ENCODE data around the gene LTB4R2. TPM values are rescaled to one million over a fixed set of nuclear protein-coding genes. Genes with fewer than 3 reads are reported as not detected.

The LTB4R2 gene
- total RNA-seq, 1 experiment from 2014 or later, result 12.9 TPM

DNA sequence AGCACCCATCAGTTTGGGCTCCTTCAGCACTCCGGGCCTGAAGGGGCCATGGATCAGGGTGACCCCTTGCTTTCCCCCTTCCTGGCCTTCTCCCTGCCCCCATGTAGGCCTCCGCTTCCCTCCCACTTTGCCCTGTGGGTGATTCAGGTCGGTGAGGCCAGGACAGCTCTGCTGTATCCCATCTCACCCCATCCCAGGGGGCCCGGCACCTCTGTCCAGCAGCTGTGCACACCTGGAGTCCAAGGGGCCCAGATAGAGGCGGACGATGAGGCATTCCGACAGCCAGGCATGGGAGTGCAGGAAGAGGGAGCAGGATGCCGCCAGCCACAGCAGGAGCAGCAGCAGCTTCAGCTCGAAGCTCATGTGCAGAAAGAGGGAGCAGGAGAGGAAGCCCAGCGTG, 12.7 kb downstream of the LTB4R2 start:
- CTCF ChIA-PET, result interaction anchor here (0.6 to 3.9 kb wide), 4 partner anchors 10 to 109 kb away, joined by 3 to 22 read pairs (median 19); partner anchors contain the start of gene CIDEB
- no peak for DNase-seq (ENCODE audit: low spot score)
- Mint-ChIP-seq H3K9me3 (no peaks in the 10 kb centered on the region), H3K27me3 (ENCODE audit: low read depth) (peaks cover 78% of the 10 kb centered on the region), H3K4me1 (no peaks in the 10 kb centered on the region; the same call in 1 of the 2 replicates), H3K36me3 (no peaks in the 10 kb centered on the region), H3K27ac (no peak overlapping the region), H3K4me3 (no peak overlapping the region)
- POLR2A ChIA-PET, result no interaction called here
- TF ChIP-seq PRRX2 (CRISPR knock-in tag; IDR thresholded peaks at IDR 0.05) (no peak), NR1H2 (CRISPR knock-in tag; IDR thresholded peaks at IDR 0.05) (no peak), ZNF416 (CRISPR knock-in tag; IDR thresholded peaks at IDR 0.05) (no peak), OVOL2 (CRISPR knock-in tag; IDR thresholded peaks at IDR 0.05; ENCODE audit: borderline replicate concordance) (no peak), JAZF1 (CRISPR knock-in tag; IDR thresholded peaks at IDR 0.05) (no peak)
- TF ChIP-seq, protein P1, sequence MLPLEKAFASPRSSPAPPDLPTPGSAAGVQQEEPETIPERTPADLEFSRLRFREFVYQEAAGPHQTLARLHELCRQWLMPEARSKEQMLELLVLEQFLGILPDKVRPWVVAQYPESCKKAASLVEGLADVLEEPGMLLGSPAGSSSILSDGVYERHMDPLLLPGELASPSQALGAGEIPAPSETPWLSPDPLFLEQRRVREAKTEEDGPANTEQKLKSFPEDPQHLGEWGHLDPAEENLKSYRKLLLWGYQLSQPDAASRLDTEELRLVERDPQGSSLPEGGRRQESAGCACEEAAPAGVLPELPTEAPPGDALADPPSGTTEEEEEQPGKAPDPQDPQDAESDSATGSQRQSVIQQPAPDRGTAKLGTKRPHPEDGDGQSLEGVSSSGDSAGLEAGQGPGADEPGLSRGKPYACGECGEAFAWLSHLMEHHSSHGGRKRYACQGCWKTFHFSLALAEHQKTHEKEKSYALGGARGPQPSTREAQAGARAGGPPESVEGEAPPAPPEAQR (CRISPR knock-in tag; IDR thresholded peaks at IDR 0.05), result no peak
- TF ChIP-seq, protein P2, sequence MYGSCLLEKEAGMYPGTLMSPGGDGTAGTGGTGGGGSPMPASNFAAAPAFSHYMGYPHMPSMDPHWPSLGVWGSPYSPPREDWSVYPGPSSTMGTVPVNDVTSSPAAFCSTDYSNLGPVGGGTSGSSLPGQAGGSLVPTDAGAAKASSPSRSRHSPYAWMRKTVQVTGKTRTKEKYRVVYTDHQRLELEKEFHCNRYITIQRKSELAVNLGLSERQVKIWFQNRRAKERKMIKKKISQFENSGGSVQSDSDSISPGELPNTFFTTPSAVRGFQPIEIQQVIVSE (CRISPR knock-in tag; IDR thresholded peaks at IDR 0.05; ENCODE audit: borderline replicate concordance), result no peak
- TF ChIP-seq, protein P3, sequence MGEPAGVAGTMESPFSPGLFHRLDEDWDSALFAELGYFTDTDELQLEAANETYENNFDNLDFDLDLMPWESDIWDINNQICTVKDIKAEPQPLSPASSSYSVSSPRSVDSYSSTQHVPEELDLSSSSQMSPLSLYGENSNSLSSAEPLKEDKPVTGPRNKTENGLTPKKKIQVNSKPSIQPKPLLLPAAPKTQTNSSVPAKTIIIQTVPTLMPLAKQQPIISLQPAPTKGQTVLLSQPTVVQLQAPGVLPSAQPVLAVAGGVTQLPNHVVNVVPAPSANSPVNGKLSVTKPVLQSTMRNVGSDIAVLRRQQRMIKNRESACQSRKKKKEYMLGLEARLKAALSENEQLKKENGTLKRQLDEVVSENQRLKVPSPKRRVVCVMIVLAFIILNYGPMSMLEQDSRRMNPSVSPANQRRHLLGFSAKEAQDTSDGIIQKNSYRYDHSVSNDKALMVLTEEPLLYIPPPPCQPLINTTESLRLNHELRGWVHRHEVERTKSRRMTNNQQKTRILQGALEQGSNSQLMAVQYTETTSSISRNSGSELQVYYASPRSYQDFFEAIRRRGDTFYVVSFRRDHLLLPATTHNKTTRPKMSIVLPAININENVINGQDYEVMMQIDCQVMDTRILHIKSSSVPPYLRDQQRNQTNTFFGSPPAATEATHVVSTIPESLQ (CRISPR knock-in tag; IDR thresholded peaks at IDR 0.05), result no peak
- TF ChIP-seq, protein P4, sequence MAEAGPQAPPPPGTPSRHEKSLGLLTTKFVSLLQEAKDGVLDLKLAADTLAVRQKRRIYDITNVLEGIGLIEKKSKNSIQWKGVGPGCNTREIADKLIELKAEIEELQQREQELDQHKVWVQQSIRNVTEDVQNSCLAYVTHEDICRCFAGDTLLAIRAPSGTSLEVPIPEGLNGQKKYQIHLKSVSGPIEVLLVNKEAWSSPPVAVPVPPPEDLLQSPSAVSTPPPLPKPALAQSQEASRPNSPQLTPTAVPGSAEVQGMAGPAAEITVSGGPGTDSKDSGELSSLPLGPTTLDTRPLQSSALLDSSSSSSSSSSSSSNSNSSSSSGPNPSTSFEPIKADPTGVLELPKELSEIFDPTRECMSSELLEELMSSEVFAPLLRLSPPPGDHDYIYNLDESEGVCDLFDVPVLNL (CRISPR knock-in tag; IDR thresholded peaks at IDR 0.05; ENCODE audit: borderline replicate concordance, low read depth), result no peak
- TF ChIP-seq, protein P5, sequence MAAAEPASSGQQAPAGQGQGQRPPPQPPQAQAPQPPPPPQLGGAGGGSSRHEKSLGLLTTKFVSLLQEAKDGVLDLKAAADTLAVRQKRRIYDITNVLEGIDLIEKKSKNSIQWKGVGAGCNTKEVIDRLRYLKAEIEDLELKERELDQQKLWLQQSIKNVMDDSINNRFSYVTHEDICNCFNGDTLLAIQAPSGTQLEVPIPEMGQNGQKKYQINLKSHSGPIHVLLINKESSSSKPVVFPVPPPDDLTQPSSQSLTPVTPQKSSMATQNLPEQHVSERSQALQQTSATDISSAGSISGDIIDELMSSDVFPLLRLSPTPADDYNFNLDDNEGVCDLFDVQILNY (CRISPR knock-in tag; IDR thresholded peaks at IDR 0.05), result no peak
- TF ChIP-seq, protein P6, sequence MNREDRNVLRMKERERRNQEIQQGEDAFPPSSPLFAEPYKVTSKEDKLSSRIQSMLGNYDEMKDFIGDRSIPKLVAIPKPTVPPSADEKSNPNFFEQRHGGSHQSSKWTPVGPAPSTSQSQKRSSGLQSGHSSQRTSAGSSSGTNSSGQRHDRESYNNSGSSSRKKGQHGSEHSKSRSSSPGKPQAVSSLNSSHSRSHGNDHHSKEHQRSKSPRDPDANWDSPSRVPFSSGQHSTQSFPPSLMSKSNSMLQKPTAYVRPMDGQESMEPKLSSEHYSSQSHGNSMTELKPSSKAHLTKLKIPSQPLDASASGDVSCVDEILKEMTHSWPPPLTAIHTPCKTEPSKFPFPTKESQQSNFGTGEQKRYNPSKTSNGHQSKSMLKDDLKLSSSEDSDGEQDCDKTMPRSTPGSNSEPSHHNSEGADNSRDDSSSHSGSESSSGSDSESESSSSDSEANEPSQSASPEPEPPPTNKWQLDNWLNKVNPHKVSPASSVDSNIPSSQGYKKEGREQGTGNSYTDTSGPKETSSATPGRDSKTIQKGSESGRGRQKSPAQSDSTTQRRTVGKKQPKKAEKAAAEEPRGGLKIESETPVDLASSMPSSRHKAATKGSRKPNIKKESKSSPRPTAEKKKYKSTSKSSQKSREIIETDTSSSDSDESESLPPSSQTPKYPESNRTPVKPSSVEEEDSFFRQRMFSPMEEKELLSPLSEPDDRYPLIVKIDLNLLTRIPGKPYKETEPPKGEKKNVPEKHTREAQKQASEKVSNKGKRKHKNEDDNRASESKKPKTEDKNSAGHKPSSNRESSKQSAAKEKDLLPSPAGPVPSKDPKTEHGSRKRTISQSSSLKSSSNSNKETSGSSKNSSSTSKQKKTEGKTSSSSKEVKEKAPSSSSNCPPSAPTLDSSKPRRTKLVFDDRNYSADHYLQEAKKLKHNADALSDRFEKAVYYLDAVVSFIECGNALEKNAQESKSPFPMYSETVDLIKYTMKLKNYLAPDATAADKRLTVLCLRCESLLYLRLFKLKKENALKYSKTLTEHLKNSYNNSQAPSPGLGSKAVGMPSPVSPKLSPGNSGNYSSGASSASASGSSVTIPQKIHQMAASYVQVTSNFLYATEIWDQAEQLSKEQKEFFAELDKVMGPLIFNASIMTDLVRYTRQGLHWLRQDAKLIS (CRISPR knock-in tag; IDR thresholded peaks at IDR 0.05; ENCODE audit: borderline replicate concordance), result no peak
- no peak for ATAC-seq

DNA sequence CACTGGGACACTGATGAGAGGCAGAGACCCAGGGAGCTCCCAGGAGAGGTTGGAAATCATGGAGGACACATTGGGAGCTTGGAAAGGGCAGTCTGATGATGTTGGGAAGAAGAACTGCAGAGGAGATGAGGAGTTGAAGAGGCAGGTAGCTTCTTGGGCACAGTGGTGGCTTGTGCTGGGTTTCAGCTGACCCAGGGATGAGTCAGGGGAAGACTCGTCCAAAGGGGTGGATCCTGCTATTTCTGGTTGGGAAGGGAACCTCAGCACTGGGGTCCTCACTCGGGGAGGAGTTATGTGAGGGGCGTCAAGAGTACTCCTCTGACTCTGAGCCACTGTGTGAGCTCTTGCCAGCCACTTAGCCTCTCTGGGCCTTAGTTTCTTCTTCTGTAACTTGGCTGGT, 13.4 kb downstream of the LTB4R2 start:
- Mint-ChIP-seq H3K4me3 (no peak overlapping the region), H3K36me3 (no peaks in the 10 kb centered on the region), H3K27ac (no peak overlapping the region), H3K4me1 (no peaks in the 10 kb centered on the region; the same call in 1 of the 2 replicates), H3K27me3 (ENCODE audit: low read depth) (peaks cover 73% of the 10 kb centered on the region), H3K9me3 (no peaks in the 10 kb centered on the region)
- DNase-seq (ENCODE audit: low spot score), result no peak
- ATAC-seq, result no peak
- ChIA-PET CTCF (interaction anchor here (0.9 to 3.9 kb wide), 5 partner anchors 10 to 114 kb away, joined by 3 to 22 read pairs (median 18); partner anchors contain the start of gene CIDEB), POLR2A (no interaction called here)
- no peak for TF ChIP-seq SOX15 (CRISPR knock-in tag; IDR thresholded peaks at IDR 0.05)
- no peak for TF ChIP-seq SMAD4 (CRISPR knock-in tag; IDR thresholded peaks at IDR 0.05)
- TF ChIP-seq, protein P2 (CRISPR knock-in tag; IDR thresholded peaks at IDR 0.05; ENCODE audit: borderline replicate concordance), result no peak
- TF ChIP-seq, protein P7, sequence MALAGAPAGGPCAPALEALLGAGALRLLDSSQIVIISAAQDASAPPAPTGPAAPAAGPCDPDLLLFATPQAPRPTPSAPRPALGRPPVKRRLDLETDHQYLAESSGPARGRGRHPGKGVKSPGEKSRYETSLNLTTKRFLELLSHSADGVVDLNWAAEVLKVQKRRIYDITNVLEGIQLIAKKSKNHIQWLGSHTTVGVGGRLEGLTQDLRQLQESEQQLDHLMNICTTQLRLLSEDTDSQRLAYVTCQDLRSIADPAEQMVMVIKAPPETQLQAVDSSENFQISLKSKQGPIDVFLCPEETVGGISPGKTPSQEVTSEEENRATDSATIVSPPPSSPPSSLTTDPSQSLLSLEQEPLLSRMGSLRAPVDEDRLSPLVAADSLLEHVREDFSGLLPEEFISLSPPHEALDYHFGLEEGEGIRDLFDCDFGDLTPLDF (CRISPR knock-in tag; IDR thresholded peaks at IDR 0.05), result no peak
- TF ChIP-seq, protein P8, sequence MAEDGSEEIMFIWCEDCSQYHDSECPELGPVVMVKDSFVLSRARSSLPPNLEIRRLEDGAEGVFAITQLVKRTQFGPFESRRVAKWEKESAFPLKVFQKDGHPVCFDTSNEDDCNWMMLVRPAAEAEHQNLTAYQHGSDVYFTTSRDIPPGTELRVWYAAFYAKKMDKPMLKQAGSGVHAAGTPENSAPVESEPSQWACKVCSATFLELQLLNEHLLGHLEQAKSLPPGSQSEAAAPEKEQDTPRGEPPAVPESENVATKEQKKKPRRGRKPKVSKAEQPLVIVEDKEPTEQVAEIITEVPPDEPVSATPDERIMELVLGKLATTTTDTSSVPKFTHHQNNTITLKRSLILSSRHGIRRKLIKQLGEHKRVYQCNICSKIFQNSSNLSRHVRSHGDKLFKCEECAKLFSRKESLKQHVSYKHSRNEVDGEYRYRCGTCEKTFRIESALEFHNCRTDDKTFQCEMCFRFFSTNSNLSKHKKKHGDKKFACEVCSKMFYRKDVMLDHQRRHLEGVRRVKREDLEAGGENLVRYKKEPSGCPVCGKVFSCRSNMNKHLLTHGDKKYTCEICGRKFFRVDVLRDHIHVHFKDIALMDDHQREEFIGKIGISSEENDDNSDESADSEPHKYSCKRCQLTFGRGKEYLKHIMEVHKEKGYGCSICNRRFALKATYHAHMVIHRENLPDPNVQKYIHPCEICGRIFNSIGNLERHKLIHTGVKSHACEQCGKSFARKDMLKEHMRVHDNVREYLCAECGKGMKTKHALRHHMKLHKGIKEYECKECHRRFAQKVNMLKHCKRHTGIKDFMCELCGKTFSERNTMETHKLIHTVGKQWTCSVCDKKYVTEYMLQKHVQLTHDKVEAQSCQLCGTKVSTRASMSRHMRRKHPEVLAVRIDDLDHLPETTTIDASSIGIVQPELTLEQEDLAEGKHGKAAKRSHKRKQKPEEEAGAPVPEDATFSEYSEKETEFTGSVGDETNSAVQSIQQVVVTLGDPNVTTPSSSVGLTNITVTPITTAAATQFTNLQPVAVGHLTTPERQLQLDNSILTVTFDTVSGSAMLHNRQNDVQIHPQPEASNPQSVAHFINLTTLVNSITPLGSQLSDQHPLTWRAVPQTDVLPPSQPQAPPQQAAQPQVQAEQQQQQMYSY (CRISPR knock-in tag; IDR thresholded peaks at IDR 0.05), result no peak

Data from WTC11 (cell line).